ENCODE results near the gene REXO5. TPM values are rescaled to one million over a fixed set of nuclear protein-coding genes. Genes with fewer than 3 reads are reported as not detected.
"Not testable (repeated sequence)": the region's sequence is repeated elsewhere in the genome, so short reads cannot be mapped to it uniquely, and the experiment has no call there.

Gene REXO5
- polyA plus RNA-seq, 1 donor, result 6.7 TPM

- Histone ChIP-seq H3K4me1 (ENCODE audit: control insufficient read depth, insufficient read depth, low read length) (no peaks in the 10 kb centered on the region), H3K9me3 (ENCODE audit: control insufficient read depth, low read depth, low read length) (no peaks in the 10 kb centered on the region), H3K36me3 (ENCODE audit: control insufficient read depth, insufficient read depth, low read length) (peaks cover 18% of the 10 kb centered on the region), H3K4me3 (ENCODE audit: low read length) (no peak overlapping the region), H3K27ac (ENCODE audit: low read length) (no peak overlapping the region), H3K27me3 (ENCODE audit: control insufficient read depth, insufficient read depth, low read length) (no peaks in the 10 kb centered on the region)
- DNase-seq, result no peak
- WGBS (ENCODE audit: insufficient coverage, low lambda C conversion rate), result 100% methylated on average over 1 of the region's 1 CpG
Measured at GRCh38 chr16:20801278-20801677, 5.0 kb upstream of the REXO5 start.

- Histone ChIP-seq H3K27ac (ENCODE audit: low read length) (no peak overlapping the region), H3K4me1 (ENCODE audit: control insufficient read depth, insufficient read depth, low read length) (no peaks in the 10 kb centered on the region), H3K27me3 (ENCODE audit: control insufficient read depth, insufficient read depth, low read length) (no peaks in the 10 kb centered on the region), H3K36me3 (ENCODE audit: control insufficient read depth, insufficient read depth, low read length) (peaks cover 12% of the 10 kb centered on the region), H3K4me3 (ENCODE audit: low read length) (no peak overlapping the region), H3K9me3 (ENCODE audit: control insufficient read depth, low read depth, low read length) (no peaks in the 10 kb centered on the region)
- WGBS (ENCODE audit: insufficient coverage, low lambda C conversion rate), result no CpG with 5 or more reads among the region's 2 CpGs
- DNase-seq, result no peak
Measured at GRCh38 chr16:20803192-20803560, 3.2 kb upstream of the REXO5 start.

GRCh38 chr16:20803561-20804214, 2.6 kb upstream of the REXO5 start:
- no peak for DNase-seq
- Histone ChIP-seq H3K27ac (ENCODE audit: low read length) (no peak overlapping the region), H3K4me3 (ENCODE audit: low read length) (no peak overlapping the region), H3K27me3 (ENCODE audit: control insufficient read depth, insufficient read depth, low read length) (no peaks in the 10 kb centered on the region), H3K9me3 (ENCODE audit: control insufficient read depth, low read depth, low read length) (no peaks in the 10 kb centered on the region), H3K4me1 (ENCODE audit: control insufficient read depth, insufficient read depth, low read length) (no peaks in the 10 kb centered on the region), H3K36me3 (ENCODE audit: control insufficient read depth, insufficient read depth, low read length) (peaks cover 8% of the 10 kb centered on the region)
- WGBS (ENCODE audit: insufficient coverage, low lambda C conversion rate), result 60% methylated on average over 1 of the region's 7 CpGs

DNA sequence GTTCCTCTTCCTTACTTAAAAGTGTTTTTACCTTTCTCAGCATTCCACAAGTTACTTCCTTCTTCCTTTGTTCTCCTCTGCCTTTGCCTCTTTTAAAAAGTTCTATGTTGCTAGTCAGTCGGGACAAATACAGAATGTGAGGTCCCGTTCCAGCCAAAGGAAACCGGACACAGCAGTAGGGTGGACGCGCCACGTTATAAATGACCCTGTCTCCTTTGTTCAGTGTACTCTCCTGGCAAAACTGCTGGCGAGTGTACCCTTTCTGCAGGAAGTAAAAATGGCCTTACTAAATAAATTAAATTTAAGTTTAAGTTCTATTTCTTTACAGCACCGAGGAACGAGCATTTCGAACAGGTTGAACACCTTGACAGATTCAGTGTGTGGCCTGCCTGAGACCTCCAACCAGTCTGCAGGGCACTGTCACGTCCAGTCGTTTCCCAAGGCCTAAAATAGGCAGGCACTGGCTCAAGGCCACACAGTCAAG, 601 bp upstream of the REXO5 start:
- H3K9me3 ChIP-seq (ENCODE audit: control insufficient read depth, low read depth, low read length); H3K36me3 ChIP-seq (ENCODE audit: control insufficient read depth, insufficient read depth, low read length); DNase-seq; H3K4me1 ChIP-seq (ENCODE audit: control insufficient read depth, insufficient read depth, low read length); H3K27me3 ChIP-seq (ENCODE audit: control insufficient read depth, insufficient read depth, low read length): not testable (repeated sequence)
- Histone ChIP-seq H3K27ac (ENCODE audit: low read length) (peak overlapping the region; percentile 86), H3K4me3 (ENCODE audit: low read length) (peak overlapping the region; percentile 90)
- WGBS (ENCODE audit: insufficient coverage, low lambda C conversion rate), result no CpG with 5 or more reads among the region's 12 CpGs

DNA sequence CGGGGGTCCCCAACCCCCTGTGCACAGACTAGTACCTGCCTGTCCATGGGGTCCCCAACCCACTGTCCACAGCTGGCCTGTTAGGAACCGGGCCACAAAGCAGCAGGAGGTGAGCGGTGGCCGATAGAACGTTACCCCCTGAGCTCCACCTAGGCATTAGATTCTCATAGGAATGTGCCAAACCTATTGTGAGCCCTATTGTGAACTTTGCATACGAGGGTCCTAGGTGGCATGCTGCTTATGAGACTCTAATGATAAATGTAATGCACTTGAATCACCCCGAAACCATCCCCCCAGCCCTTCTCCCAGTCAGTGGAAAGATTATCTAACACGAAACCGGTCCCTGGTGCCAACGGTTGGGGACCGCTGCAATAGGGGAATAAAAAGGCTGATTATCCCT, 1.5 kb downstream of the REXO5 start:
- Histone ChIP-seq H3K27me3 (ENCODE audit: control insufficient read depth, insufficient read depth, low read length) (no peaks in the 10 kb centered on the region), H3K4me1 (ENCODE audit: control insufficient read depth, insufficient read depth, low read length) (no peaks in the 10 kb centered on the region), H3K36me3 (ENCODE audit: control insufficient read depth, insufficient read depth, low read length) (no peaks in the 10 kb centered on the region), H3K4me3 (ENCODE audit: low read length) (no peak overlapping the region), H3K9me3 (ENCODE audit: control insufficient read depth, low read depth, low read length) (no peaks in the 10 kb centered on the region), H3K27ac (ENCODE audit: low read length) (no peak overlapping the region)
- 100% methylated on average over 3 of the region's 11 CpGs for WGBS (ENCODE audit: insufficient coverage, low lambda C conversion rate)
- DNase-seq, result no peak

GRCh38 chr16:20811889-20812439, 5.6 kb downstream of the REXO5 start:
- peaks cover 13% of the 10 kb centered on the region for H3K36me3 ChIP-seq (ENCODE audit: control insufficient read depth, insufficient read depth, low read length)
- H3K9me3 ChIP-seq (ENCODE audit: control insufficient read depth, low read depth, low read length), result no peaks in the 10 kb centered on the region
- H3K4me1 ChIP-seq (ENCODE audit: control insufficient read depth, insufficient read depth, low read length), result no peaks in the 10 kb centered on the region
- no peak overlapping the region for H3K27ac ChIP-seq (ENCODE audit: low read length)
- no peak for DNase-seq
- H3K27me3 ChIP-seq (ENCODE audit: control insufficient read depth, insufficient read depth, low read length), result no peaks in the 10 kb centered on the region
- 80% methylated on average over 3 of the region's 10 CpGs for WGBS (ENCODE audit: insufficient coverage, low lambda C conversion rate)
- no peak overlapping the region for H3K4me3 ChIP-seq (ENCODE audit: low read length)

DNA sequence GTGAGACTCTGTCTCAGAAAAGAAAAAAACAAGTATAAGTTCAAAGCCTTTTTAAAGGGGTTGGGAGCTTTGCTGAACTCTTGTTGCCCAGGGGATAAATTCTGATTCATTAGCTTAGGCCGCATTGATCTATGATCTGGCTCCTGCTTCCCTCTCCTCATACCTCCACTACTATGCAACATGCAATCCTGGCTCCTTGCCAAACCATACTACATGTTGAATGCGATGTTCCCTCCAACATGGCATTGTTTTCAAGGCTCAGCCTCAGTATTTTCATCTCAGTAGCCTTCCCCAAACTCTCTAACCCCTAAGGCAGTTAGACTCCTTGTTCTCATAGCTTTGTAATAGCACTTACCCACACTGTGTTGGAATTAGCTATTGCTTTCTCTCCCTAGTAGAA, 6.2 kb downstream of the REXO5 start:
- peaks cover 15% of the 10 kb centered on the region for H3K36me3 ChIP-seq (ENCODE audit: control insufficient read depth, insufficient read depth, low read length)
- 100% methylated on average over 1 of the region's 2 CpGs for WGBS (ENCODE audit: insufficient coverage, low lambda C conversion rate)
- no peaks in the 10 kb centered on the region for H3K9me3 ChIP-seq (ENCODE audit: control insufficient read depth, low read depth, low read length)
- DNase-seq, result no peak
- no peaks in the 10 kb centered on the region for H3K4me1 ChIP-seq (ENCODE audit: control insufficient read depth, insufficient read depth, low read length)
- no peaks in the 10 kb centered on the region for H3K27me3 ChIP-seq (ENCODE audit: control insufficient read depth, insufficient read depth, low read length)
- no peak overlapping the region for H3K4me3 ChIP-seq (ENCODE audit: low read length)
- H3K27ac ChIP-seq (ENCODE audit: low read length), result no peak overlapping the region

GRCh38 chr16:20814784-20815183, 8.5 kb downstream of the REXO5 start:
- Histone ChIP-seq H3K4me3 (ENCODE audit: low read length) (no peak overlapping the region), H3K4me1 (ENCODE audit: control insufficient read depth, insufficient read depth, low read length) (no peaks in the 10 kb centered on the region), H3K9me3 (ENCODE audit: control insufficient read depth, low read depth, low read length) (no peaks in the 10 kb centered on the region), H3K36me3 (ENCODE audit: control insufficient read depth, insufficient read depth, low read length) (peaks cover 16% of the 10 kb centered on the region), H3K27me3 (ENCODE audit: control insufficient read depth, insufficient read depth, low read length) (no peaks in the 10 kb centered on the region), H3K27ac (ENCODE audit: low read length) (no peak overlapping the region)
- 95% methylated on average over 2 of the region's 4 CpGs for WGBS (ENCODE audit: insufficient coverage, low lambda C conversion rate)
- DNase-seq, result no peak

DNA sequence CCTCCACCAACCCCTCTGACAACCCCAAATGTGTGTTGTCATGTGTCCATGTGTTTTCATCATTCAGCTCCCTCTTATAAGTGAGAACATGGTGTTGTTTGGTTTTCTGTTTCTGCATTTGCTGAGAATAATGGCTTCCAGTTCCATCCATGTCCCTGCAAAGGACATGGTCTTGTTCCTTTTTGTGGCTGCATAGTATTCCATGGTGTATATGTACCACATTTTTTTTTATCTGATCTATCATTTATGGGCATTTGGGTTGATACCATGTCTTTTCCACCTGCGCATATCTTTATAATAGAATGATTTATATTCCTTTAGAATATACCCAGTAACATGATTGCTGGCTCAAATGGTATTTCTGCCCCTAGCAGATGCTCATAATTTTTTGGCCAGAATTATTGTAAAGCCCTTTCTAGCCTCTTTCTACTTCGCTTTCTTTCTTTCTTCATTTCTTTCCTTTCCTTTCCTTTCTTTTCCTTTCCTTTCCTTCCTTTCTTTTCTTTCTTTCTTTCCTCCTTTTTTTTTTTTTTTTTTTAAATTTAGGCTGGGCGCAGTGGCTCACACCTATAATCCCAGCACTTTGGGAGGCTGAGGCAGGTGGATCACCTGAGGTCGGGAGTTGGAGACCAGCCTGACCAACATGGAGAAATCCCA, 12.7 kb downstream of the REXO5 start:
- Histone ChIP-seq H3K27ac (ENCODE audit: low read length) (no peak overlapping the region), H3K4me1 (ENCODE audit: control insufficient read depth, insufficient read depth, low read length) (no peaks in the 10 kb centered on the region), H3K36me3 (ENCODE audit: control insufficient read depth, insufficient read depth, low read length) (peaks cover 19% of the 10 kb centered on the region), H3K9me3 (ENCODE audit: control insufficient read depth, low read depth, low read length) (no peaks in the 10 kb centered on the region), H3K27me3 (ENCODE audit: control insufficient read depth, insufficient read depth, low read length) (no peaks in the 10 kb centered on the region), H3K4me3 (ENCODE audit: low read length) (no peak overlapping the region)
- 94% methylated on average over 2 of the region's 4 CpGs for WGBS (ENCODE audit: insufficient coverage, low lambda C conversion rate)
- no peak for DNase-seq

DNA sequence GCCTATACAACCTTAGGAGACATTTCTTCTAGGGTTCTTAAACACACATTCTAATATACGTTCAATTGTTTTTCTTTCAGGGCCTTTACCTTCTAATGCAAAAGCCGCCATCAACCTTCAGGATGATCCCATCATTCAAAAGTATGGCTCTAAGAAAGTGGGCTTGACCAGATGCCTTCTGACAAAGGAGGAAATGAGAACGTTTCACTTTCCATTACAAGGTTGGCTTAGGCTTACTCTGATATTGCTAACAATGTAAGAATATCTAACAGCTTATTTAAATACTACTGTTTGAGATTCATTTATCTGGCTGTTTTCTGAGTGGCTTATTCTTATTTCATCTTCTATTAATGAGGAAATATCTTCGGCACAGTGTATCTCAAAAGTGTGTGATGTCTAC, 15.4 kb downstream of the REXO5 start:
- Histone ChIP-seq H3K27ac (ENCODE audit: low read length) (no peak overlapping the region), H3K9me3 (ENCODE audit: control insufficient read depth, low read depth, low read length) (no peaks in the 10 kb centered on the region), H3K36me3 (ENCODE audit: control insufficient read depth, insufficient read depth, low read length) (peaks cover 6% of the 10 kb centered on the region), H3K4me1 (ENCODE audit: control insufficient read depth, insufficient read depth, low read length) (peaks cover 8% of the 10 kb centered on the region), H3K4me3 (ENCODE audit: low read length) (no peak overlapping the region), H3K27me3 (ENCODE audit: control insufficient read depth, insufficient read depth, low read length) (no peaks in the 10 kb centered on the region)
- no peak for DNase-seq
- 91% methylated on average over 3 of the region's 4 CpGs for WGBS (ENCODE audit: insufficient coverage, low lambda C conversion rate)

Measured in large intestine (tissue), 3 donors.